GM21390 (cell line): Measurements from ENCODE around the gene POU4F1.

Source experiments
- ATAC-seq: cut with Tn5 transposase; IDR thresholded peaks from one replicate; pipeline ENCODE4 v1.9.1; 2021; ENCODE audit not compliant: unreplicated experiment

The POU4F1 gene

DNA sequence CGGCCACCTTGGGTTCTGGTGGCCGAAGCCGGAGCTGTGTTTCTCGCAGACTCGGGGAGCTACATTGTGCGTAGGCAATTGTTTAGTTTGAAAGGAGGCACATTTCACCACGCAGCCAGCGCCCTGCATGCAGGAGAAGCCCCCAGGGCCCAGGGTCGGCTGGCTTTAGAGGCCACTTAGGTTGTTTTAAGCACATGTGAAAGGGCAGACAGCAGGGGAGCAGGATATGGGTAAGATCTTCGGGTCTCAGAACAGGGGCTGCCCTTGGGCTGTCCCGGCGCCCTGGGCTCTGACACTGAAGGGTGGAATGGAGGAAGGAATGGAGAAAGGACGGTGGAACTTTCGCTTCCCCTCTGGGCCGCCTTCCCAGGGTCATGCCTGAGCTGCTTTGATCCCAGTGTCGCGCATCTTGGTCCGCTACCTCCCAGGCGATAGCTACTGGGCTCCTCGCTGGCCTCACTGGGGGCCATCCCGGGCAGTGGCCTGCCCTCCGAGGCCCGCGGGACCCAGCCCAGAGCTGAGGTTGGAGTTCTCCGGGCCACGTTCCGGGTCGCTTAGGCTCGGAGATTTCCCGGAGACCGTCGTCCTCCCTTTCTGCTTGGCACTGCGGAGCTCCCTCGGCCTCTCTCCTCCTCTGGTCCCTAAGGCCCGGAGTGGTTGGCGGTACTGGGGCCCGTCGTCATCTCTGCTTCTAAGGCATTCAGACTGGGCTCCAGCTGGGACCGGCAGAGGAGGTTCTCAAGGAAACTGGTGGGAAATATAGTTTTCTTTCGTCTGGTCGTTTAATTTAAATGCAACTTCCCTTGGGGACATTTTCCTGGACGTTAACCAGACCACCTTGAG is 4.3 kb upstream of the POU4F1 start:
- no peak for ATAC-seq

DNA sequence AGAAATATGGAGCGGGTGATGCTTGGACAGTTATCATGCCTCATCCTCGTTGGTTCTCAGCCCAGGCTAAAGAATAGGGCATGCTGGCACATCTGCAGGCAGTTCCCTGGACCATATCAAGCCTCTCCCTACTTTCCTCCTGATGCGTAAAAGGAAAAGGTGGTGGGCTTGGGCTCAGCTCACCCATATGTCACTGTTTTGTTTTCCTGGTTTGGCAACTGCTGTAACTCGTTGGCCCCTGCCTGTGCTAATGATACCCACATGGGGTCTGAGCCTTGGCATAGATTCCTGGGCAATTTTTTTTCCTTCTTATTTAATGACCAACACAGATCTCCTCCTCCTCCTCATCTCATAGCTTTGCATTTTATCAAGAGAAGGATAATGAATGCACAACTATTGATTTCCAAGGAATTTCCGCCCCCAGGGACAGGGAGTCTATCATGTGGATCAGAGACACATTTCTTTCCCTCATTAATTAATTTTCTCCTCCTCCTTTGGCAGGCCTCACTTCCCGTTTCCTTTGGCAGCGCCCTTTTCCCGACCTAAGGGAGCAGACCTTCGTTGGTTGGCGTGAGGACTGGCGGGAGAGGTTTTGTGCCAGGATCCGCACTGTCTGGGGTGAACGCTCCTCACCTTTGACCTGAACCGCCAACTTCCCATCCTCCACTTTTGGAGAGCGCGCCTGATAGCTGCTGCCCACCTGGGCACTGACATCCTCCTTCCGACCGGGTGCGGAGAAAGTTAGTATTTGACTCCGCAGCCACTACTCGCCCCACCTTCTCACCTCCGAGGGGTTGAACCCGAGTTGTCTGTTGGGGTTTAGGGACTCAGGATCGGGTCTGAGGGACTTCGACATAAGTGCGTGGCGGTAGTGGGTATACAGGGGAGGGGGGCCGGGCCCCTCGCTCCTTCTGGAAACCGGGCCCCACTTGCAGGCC is 3.4 kb upstream of the POU4F1 start:
- no peak for ATAC-seq

GRCh38 chr13:78604782-78605611 is 1.6 kb upstream of the POU4F1 start:
- no peak for ATAC-seq

GRCh38 chr13:78602561-78603239 is 652 bp downstream of the POU4F1 start:
- ATAC-seq = peak; percentile 25

DNA sequence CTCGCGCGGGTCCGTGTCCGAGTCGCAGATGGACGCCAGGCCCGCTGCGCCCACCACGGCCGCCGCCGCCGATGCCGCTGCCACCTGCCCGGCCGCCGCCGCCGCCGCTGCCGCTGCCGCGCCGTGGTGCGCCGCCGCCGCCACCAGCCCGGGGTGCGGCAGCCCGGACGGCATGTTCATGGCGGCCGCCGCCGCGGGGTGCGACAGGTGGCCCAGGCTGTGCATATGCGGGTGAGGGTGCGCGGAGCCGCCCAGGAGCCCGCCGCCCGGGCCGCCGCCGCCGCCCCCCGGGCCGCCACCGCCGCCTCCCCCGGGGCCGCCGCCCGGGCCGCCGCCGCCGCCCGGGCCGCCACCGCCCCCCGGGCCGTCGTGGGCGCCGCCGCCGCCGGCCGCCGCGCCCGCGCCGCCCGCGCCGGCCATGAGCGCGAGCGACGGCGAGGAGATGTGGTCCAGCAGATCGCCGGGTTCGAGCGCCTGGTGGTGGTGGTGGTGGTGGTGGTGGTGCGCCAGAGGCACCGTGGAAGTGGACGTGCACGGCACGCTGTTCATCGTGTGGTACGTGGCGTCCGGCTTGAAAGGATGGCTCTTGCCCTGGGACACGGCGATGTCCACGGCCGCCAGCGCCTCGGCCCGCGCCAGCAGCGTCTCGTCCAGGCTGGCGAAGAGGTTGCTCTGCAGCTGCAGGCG is 1.3 kb downstream of the POU4F1 start:
- no peak for ATAC-seq

DNA sequence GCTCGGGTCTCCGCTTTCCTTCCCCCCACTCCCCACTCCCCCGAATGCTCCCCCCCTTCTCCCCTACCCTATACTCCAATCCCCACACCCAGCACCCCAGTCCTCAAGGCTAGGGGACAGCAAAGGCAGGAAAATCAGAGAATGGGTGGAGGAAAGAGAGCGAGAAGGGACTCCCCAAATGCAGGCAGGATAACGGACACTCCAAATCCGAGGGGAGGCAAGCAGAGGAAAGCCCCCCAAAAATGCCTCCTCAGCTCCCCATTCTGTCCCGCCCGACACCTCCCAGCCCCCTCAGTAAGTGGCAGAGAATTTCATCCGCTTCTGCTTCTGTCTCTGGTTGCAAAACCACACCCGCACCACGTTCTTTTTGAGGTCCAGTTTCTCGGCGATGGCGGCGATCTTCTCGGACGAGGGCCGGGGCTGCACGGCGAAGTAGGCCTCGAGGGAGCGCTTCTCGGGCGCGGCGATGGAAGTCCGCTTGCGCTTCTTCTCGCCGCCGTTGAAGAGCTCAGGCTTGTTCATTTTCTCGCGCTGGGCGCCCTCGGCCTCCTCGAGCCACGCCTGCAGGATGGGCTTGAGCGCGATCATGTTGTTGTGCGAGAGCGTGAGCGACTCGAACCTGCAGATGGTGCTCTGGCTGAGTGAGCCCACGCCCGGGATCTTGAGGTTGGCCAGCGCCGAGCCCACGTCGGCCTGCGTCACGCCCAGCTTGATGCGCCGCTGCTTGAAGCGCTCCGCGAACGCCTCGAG is 2.1 kb downstream of the POU4F1 start:
- no peak for ATAC-seq

DNA sequence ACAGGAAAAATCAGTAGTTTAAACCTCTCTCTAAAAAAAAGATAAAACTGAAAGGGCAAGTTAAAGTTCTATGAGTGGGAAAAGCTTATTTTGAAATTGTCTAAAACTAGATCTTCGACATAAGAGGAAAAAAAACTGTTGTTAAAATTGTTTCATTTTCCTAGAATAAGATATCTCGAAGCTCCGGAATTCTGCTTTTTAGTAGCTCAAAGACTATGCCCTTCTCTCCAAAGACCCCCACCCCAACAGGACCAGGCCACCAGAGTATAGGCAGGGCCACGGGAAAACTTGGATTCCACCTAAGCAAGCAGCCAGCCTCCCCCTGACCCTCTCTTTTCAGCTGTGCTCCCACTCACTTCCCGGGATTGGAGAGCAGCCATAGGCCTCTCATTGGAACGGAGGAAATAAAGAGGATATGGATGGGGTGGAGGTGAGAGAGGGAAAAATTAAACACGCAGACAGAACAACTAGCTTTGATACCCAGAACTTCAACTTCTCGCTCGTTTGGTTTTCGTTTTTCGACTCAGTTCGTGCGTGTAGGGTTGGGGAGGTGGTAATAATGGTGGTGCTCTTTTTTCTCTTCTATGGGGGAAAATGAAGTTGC is 3.0 kb downstream of the POU4F1 start:
- ATAC-seq = no peak

- no peak for ATAC-seq
Measured at GRCh38 chr13:78599645-78600279, 3.6 kb downstream of the POU4F1 start.

- no peak for ATAC-seq
Measured at GRCh38 chr13:78598966-78599644, 4.2 kb downstream of the POU4F1 start.

- ATAC-seq = no peak
Measured at GRCh38 chr13:78598116-78598781, 5.1 kb downstream of the POU4F1 start.

- no peak for ATAC-seq
Measured at GRCh38 chr13:78597602-78597932, 5.8 kb downstream of the POU4F1 start.

- ATAC-seq = no peak
Measured at GRCh38 chr13:78596736-78597601, 6.4 kb downstream of the POU4F1 start.

DNA sequence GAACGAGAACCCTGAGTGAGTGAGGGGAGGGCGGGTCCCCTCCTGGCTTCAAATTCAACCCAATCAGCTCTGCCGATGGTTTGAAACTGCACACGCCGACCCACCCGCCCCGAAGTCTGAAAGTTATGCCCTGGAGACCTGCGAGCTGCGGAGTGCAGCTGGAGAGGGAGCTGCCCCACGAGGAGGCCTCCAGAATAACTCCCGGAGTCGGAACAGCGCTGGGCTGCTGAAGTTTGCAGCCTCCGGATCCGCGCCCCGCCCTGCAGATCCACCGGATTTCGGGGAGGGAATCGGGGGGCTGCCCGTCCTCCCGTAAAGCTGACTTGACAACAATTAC is 7.0 kb downstream of the POU4F1 start:
- ATAC-seq = no peak

GRCh38 chr13:78595495-78596398 is 7.6 kb downstream of the POU4F1 start:
- ATAC-seq = no peak

DNA sequence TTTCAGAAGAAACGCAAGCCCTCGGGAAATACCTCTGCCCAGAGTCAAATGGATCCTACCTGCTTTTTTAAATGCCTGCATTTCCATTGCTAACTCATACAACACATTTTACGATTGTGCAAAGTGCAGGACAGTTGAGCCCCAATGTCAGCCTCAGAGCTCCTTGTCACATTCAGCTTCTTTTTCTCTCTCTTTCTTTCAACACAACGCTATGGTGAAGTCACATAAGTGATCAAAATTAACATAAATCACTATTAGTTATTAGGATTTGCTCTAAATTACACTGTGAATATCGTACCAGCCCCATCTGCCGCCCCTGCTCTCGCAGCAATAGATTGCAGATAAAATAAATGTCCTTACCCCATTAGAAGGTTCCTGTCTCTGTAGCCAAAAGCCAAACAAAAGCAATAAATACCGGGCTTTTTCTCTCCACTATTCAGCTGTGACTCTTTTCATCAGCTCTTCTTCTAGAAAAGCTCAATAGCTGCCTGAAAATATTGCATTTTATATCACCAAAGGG is 8.8 kb downstream of the POU4F1 start:
- ATAC-seq = no peak
